Tibial nerve (tissue), 3 donors: ENCODE data around the gene SNX10.

Experiments used
- POLR2A ChIP-seq, 2 donors: fragments of 450-650 bp; IDR thresholded peaks; one replicate each; pipeline ENCODE4 v1.6.1; 2017; ENCODE audit warnings: antibody characterized with exemption in 2 of 2, mild to moderate bottlenecking in 2 of 2, moderate library complexity in 2 of 2
- TF ChIP-seq, protein P1 (sequence below), 5 experiments: fragments of 200-600 bp in 3 of 5; fragments of 450-650 bp in 2 of 5; sonication (generic) in 3 of 5; IDR thresholded peaks; one replicate each; pipeline ENCODE4 v1.5.1; 2016 to 2019; ENCODE audit warnings: antibody characterized with exemption in 5 of 5, mild to moderate bottlenecking in 3 of 5, moderate library complexity in 2 of 5

DNA sequence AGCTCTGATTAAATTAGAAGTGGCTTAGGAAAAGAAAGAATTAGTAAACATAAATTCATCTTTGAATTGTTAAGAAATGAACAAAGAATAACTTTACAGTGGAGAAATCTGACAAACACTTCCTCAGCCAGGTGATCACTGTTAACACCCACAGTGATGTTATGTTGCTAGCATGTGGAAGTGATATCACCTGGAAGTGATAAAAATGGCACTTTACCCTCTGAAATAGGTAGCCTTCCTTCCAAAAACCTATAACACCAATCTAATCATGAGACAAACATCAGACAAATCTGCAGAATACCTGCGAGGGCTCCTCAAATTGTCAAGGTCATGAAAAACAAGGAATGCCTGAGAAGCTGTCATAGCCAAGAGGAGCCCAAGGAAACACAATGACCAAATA, 59.5 kb downstream of the SNX10 start:
- TF ChIP-seq, protein P1, sequence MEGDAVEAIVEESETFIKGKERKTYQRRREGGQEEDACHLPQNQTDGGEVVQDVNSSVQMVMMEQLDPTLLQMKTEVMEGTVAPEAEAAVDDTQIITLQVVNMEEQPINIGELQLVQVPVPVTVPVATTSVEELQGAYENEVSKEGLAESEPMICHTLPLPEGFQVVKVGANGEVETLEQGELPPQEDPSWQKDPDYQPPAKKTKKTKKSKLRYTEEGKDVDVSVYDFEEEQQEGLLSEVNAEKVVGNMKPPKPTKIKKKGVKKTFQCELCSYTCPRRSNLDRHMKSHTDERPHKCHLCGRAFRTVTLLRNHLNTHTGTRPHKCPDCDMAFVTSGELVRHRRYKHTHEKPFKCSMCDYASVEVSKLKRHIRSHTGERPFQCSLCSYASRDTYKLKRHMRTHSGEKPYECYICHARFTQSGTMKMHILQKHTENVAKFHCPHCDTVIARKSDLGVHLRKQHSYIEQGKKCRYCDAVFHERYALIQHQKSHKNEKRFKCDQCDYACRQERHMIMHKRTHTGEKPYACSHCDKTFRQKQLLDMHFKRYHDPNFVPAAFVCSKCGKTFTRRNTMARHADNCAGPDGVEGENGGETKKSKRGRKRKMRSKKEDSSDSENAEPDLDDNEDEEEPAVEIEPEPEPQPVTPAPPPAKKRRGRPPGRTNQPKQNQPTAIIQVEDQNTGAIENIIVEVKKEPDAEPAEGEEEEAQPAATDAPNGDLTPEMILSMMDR (IDR thresholded peaks at IDR 0.05) = no peak
- TF ChIP-seq POLR2A (IDR thresholded peaks at IDR 0.05) = no peak
